ENCODE measurements around the gene CALML5.

Gene CALML5

DNA sequence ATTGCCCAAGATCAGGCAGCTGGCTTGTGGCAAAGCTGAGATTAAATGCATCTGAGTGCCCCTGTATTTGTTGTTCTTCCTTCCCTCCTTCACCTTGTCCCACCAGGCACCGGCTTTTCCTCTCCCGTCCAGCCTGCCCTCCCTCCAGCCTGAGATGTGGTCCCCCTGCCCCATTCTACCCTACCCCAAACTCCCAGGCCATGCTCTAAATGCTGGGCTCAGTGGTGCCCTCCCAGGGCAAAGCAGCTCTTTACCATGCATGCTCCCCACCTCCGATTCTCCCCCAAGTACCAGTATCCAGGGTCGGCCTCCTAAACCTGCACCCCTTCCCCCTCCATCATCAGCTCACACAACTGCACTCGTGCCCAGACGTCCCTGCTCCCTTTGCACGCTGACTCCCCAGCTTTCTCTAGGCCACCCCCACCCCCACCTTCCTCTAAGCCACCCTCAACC, 36.5 kb downstream of the CALML5 start:
- no peak for DNase-seq (ENCODE audit: low spot score)

DNA sequence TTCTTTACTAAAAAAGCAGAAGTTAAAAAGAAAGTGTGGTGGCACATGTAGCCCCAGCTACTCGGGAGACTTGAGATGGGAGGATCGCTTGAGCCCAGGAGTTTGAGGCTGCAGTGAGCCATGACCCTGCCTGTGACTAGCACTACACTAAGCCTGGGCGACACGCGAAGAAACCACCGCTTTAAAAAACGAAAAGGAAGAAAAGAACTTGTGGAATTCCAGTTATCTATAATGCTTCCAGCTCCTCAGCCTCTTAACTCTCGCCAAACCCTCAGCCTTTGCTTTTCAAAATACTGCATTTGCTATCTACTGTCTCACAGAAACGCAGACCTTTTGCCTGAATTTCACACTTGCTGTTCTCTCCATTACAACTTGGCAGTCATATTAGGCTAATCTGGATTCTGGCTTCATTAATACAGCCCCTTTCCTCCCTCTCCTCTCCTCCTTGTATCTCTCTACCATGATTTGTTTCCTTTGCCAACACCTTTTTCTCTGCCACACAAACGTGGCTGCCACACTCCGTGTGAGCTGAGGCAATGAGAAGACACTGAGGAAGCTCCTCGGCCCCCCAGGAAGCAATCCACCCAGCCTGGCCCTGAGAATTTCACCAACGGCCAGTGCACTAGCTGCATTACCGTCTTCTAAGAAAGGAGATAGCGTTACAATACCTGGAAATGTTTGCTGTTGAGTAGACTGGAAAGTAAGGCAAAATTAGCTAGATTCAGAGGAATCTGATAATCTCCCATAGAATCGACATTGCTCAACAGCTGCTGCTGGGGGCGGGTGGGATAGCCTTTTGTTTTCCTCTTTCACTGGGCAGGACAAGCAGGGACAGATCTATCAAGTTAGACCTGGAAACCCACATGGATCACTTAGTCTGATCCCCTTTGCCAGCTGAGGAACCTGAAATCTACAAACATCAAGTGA, 37.2 kb downstream of the CALML5 start:
- no peak for DNase-seq (ENCODE audit: low spot score)

DNA sequence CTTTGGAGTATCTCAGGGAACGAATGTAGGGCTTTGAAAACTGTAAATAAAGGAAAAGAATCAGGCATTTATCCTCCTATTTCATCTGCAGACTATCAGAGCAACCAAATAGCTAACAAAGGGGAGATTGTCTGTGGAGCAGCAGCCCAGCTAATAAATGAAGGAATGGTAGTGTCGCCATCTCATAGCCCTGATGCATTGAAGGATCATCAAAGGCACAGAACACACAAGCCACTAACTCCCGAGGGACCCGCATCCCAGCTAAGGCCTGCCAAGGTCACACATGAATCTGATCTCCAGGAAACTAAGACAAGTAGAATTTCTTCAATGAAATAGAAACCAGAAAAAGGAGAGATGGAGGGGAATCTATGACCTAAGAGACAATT, 38.2 kb downstream of the CALML5 start:
- DNase-seq (ENCODE audit: low spot score), result no peak

GRCh38 chr10:5460468-5461202, 38.7 kb downstream of the CALML5 start:
- no peak for DNase-seq (ENCODE audit: low spot score)

DNA sequence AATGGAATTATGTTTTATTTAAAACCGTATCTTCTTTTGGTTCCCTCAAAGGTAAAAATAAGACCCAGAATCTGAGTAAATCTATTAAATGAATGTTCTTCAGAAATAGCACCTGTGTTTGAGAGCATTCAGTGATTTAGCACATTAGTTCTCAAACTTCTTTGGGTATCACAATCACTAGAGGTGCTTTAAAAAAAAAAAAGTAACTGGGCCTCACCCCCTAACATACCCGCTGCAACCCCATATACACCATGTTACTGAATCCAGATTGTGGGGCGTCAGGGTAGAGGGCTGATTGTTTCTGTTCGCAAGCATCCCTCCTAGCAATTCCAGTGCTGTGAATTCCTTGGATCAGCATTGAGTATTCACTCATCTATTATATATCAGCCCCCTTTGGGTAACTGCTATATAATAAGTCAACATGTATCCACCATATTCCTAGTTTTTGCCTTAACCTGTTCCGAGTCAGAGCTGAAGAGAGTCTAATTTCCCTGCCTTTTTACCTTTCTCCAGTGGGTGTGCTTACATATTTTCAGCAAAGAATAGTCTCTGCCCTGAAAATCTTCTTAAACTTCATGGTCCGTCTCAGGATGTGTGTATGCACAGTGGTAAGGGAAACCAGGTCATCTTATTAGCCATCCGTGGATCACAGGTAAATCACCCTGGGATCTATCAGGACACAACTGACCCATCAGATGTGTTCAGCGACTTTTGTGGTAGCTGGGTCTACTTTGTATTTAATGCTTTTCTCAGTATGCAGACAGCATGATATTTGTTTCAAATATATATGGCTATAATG, 40.2 kb downstream of the CALML5 start:
- DNase-seq (ENCODE audit: low spot score), result no peak

GRCh38 chr10:5458425-5458824, 40.9 kb downstream of the CALML5 start:
- DNase-seq (ENCODE audit: low spot score), result no peak

- DNase-seq (ENCODE audit: low spot score), result no peak
These were observed 41.6 kb downstream of the CALML5 start for GRCh38 chr10:5457741-5458140.

- no peak for DNase-seq (ENCODE audit: low spot score)
These were observed 42.8 kb downstream of the CALML5 start for GRCh38 chr10:5456563-5456962.

DNA sequence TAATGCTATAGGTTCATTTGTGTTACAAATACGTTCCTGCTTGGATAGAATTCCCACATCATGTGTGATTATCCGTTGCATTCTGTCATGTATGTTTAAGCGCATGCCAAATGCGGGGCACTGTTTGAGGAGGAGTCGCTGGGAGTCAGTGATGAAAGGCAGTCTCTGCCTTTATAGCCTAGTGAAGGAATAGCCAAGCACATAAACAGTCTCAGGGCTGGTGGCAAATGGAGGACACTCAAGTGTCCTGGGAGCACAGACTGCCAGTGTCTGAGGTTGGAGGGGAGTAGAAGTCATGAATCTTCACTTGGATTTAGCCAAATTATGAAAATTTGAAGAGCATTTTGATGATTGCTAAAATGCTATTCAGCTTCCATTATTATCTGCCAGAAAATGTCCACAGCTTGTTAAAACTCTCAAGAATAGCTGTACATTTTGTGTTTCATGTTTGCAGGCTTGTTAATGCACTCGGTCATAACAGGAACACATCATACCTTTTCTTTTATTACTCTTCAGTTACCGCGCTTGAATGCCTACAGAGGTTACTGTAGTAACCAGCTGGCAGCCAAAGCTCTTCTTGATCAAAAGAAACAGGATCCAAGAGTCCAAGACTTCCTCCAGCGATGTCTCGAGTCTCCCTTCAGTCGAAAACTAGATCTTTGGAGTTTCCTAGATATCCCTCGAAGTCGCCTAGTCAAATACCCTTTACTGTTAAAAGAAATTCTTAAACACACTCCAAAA, 45.5 kb downstream of the CALML5 start:
- DNase-seq (ENCODE audit: low spot score), result no peak

DNA sequence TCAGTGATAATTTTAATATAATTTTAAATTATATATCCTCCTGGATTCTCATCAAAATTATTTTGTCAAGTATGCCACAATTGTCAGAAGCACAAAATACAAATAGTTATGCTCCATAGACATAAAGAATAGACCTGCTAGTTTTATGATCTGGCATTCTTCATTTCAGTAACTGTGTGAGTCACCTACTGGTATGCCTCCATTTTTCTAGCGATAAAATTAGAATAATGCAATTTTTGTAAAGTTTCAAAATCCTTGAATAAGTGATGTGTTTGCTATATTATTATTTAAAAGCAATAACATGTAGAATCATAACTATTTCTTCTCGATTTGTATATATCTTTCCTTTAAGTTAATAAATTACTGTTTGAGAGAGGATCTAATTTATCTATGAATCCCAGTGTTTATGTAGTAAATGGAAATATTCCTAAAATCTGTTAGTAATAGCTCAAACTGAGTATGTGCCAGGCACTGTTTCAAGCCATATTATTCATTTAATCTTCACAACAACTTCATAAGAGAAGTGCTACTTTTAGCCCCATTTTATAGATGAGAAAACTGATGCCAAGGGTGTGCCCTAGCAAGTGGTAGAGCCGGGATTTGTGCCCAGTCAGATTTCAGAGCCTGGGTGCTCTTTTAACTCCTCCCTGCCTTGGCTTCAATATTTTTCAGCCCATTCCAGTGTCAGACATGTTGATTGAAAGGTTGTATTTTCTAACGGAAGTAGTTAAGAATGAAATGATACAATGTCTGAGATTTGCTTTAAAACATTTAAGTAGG, 48.6 kb downstream of the CALML5 start:
- DNase-seq (ENCODE audit: low spot score), result no peak

- DNase-seq (ENCODE audit: low spot score), result no peak
These were observed 49.5 kb downstream of the CALML5 start for GRCh38 chr10:5449823-5450222.

DNA sequence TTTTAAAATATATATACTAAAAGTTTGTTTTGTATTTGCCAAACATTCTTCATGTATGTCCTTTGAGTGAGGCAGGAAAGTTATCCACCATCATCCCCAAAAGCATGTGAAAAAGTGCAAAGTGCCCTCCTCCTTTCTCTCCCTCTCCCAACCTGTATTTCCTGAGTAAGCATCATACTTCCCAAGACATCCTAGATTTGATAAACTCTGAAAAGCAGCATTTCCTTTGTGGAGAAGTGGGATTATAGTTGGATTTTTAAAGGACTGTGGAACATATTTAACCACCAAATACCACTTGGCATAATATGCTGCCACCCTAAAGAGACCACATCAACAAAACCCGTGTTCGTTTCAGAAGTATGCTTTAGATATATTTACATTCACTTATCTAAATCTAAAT, 50.1 kb downstream of the CALML5 start:
- DNase-seq (ENCODE audit: low spot score), result no peak
